Spleen (tissue), 11 donors: Measurements from ENCODE around the gene LCP1. TPM values are rescaled to one million over a fixed set of nuclear protein-coding genes. Genes with fewer than 3 reads are reported as not detected.
A peak's percentile ranks its signal among the peaks of the same experiment; 100 is the strongest.

ENCODE experiments used
- DNase-seq: peaks from one replicate; pipeline ENCODE4 v3.0.0-alpha.2; 2020
- H3K27ac ChIP-seq, 8 donors: fragments of 200-600 bp; sonication (generic) in 7 of 8; 1 replicate in 4 of 8; 2 replicates in 4 of 8; pipeline versions ENCODE4 v1.5.0 to v1.8.0; 2016 to 2021; ENCODE audit warnings: inconsistent platforms in 4 of 8, mild to moderate bottlenecking in 4 of 8, moderate library complexity in 1 of 8
- H3K27me3 ChIP-seq, 7 donors: fragments of 200-600 bp; sonication (generic) in 6 of 7; replicated peaks in 1 of 7; 1 replicate in 4 of 7; 2 replicates in 3 of 7; pipeline versions ENCODE4 v1.5.0 to v1.8.0; 2016 to 2021; ENCODE audit warnings: inconsistent platforms in 3 of 7, mild to moderate bottlenecking in 1 of 7
- H3K36me3 ChIP-seq, 6 donors: fragments of 200-600 bp; sonication (generic) in 5 of 6; 1 replicate in 4 of 6; 2 replicates in 2 of 6; pipeline versions ENCODE4 v1.5.0 to v1.8.0; 2016 to 2021; ENCODE audit warnings: inconsistent platforms in 2 of 6
- H3K4me1 ChIP-seq, 6 donors: fragments of 200-600 bp; sonication (generic) in 5 of 6; 1 replicate in 3 of 6; 2 replicates in 3 of 6; pipeline versions ENCODE4 v1.5.0 to v1.8.0; 2016 to 2021; ENCODE audit warnings: inconsistent platforms in 3 of 6
- H3K4me3 ChIP-seq, 8 donors: fragments of 200-600 bp; sonication (generic) in 7 of 8; 1 replicate in 4 of 8; 2 replicates in 4 of 8; pipeline versions ENCODE4 v1.5.0 to v1.8.0; 2016 to 2021; ENCODE audit warnings: inconsistent platforms in 4 of 8, mild to moderate bottlenecking in 4 of 8, moderate library complexity in 2 of 8
- H3K9me3 ChIP-seq, 8 donors: fragments of 200-600 bp; sonication (generic) in 7 of 8; 1 replicate in 4 of 8; 2 replicates in 4 of 8; pipeline versions ENCODE4 v1.5.0 to v1.8.0; 2016 to 2021; ENCODE audit warnings: inconsistent platforms in 4 of 8
- CTCF ChIP-seq, 11 experiments: fragments of 200-600 bp in 7 of 11; fragments of 450-650 bp in 4 of 11; sonication (generic) in 4 of 11; IDR thresholded peaks in 8 of 11; conservative IDR thresholded peaks in 3 of 11; 1 replicate in 7 of 11; 2 replicates in 4 of 11; pipeline versions ENCODE4 v1.4.0 to v1.8.0; 2016 to 2021; ENCODE audit warnings: antibody characterized with exemption in 11 of 11, inconsistent platforms in 4 of 11, mild to moderate bottlenecking in 1 of 11
- POLR2A ChIP-seq, 3 donors: fragments of 450-650 bp; IDR thresholded peaks; one replicate each; pipeline ENCODE4 v1.5.1; 2017; ENCODE audit warnings: antibody characterized with exemption in 3 of 3, mild to moderate bottlenecking in 1 of 3
- POLR2AphosphoS5 ChIP-seq, 3 donors: sonication (generic); formaldehyde crosslinking; IDR thresholded peaks; one replicate each; pipeline ENCODE4 v1.5.1; 2017; ENCODE audit warnings: antibody characterized with exemption in 3 of 3
- WGBS, 5 donors: extraction: QIAGEN DNeasy Blood & Tissue Kit in 3 of 5; methylation state at CpG; one replicate each; pipeline versions ENCODE4 v1.1.5 to v1.1.7; 2013 to 2018; 5-methylcytosine and 5-hydroxymethylcytosine counted together
- intact Hi-C: fragments of 100-400 bp; cut with DNase I; formaldehyde crosslinking; loops from one replicate; pipeline ENCODE4 v1.15.0; 2023; ENCODE audit warnings: low total_unique reads
- polyA plus RNA-seq, 3 donors: library from polyadenylated mRNA; stranded (reverse); fragments of 200-250 nt; gene quantifications; one replicate each; pipeline ENCODE4 v1.2.1, GENCODE V29; 2013
- total RNA-seq, 7 donors: library from RNA; depleted of rRNA in 3 of 7; stranded (reverse); fragments of >200 nt in 3 of 7; fragmentation: NEBNext Ultra II Directional in 4 of 7; extraction: Animal tissue kit (Norgen Biotek cat#: 25700) in 4 of 7; gene quantifications; one replicate each; pipeline versions ENCODE4 v1.1.0 to v1.2.1, GENCODE V29; 2016 to 2021
- donor health status: healthy with polysubstance abuse.
- donor health status: DM: no; HTN: no; CAD: no; lungs with moderate emphysema.
- donor health status: DM: no; HTN: no; CAD: no.
- donor health status: Bipolar disorder and iron deficiency.
- donor health status: healthy.
- donor health status: DM: no; HTN: no; CAD: no.
- donor health status: DM: yes; HTN: yes; CAD: no.

Gene LCP1
- total and polyA plus RNA-seq, 10 donors, result 155 to 968 (median 572) TPM

GRCh38 chr13:46127358-46128023 is 54.5 kb downstream of the LCP1 start:
- Histone ChIP-seq H3K4me3 (no peak overlapping the region), H3K36me3 (peaks cover 8 to 71% (median 66%) of the 10 kb centered on the region in 6 donors), H3K27me3 (no peaks in the 10 kb centered on the region), H3K9me3 (no peaks in the 10 kb centered on the region), H3K4me1 (peaks cover 23 to 51% (median 29%) of the 10 kb centered on the region in 6 donors), H3K27ac (no peak overlapping the region)
- no peak for DNase-seq
- TF ChIP-seq CTCF (IDR thresholded peaks at IDR 0.05 in 8 of 11, conservative IDR thresholded peaks at IDR 0.05 in 3 of 11) (no peak), POLR2A (IDR thresholded peaks at IDR 0.05) (no peak), POLR2AphosphoS5 (IDR thresholded peaks at IDR 0.05) (no peak)
- intact Hi-C loops, result no loop called here
- WGBS, 5 donors, result 88 to 94% (median 90%) methylated on average over 7 of the region's 7 CpGs

- Histone ChIP-seq H3K27ac (peak overlapping the region in 3 of 8 donors; percentile 50 to 67 (median 50)), H3K4me1 (peaks cover 23 to 43% (median 29%) of the 10 kb centered on the region in 6 donors), H3K4me3 (no peak overlapping the region), H3K36me3 (peaks cover 8 to 63% (median 58%) of the 10 kb centered on the region in 6 donors), H3K27me3 (no peaks in the 10 kb centered on the region), H3K9me3 (no peaks in the 10 kb centered on the region)
- WGBS, 5 donors, result 34 to 44% (median 37%) methylated on average over 6 of the region's 6 CpGs
- peak; percentile 85 for DNase-seq
- intact Hi-C loops, result no loop called here
- TF ChIP-seq POLR2AphosphoS5 (IDR thresholded peaks at IDR 0.05) (peak in 1 of 3 donors; percentile 58), POLR2A (IDR thresholded peaks at IDR 0.05) (no peak), CTCF (IDR thresholded peaks at IDR 0.05 in 8 of 11, conservative IDR thresholded peaks at IDR 0.05 in 3 of 11) (peak; percentile 52 to 86 (median 79))
Measured at GRCh38 chr13:46126552-46127357, 55.2 kb downstream of the LCP1 start.

GRCh38 chr13:46126056-46126455 is 55.9 kb downstream of the LCP1 start:
- Histone ChIP-seq H3K9me3 (no peaks in the 10 kb centered on the region), H3K4me3 (no peak overlapping the region), H3K4me1 (peaks cover 23 to 42% (median 29%) of the 10 kb centered on the region in 6 donors), H3K27me3 (no peaks in the 10 kb centered on the region), H3K36me3 (peaks cover 8 to 56% (median 52%) of the 10 kb centered on the region in 6 donors), H3K27ac (peak overlapping the region in 6 of 8 donors; percentile 35 to 67 (median 44))
- TF ChIP-seq POLR2AphosphoS5 (IDR thresholded peaks at IDR 0.05) (peak in 1 of 3 donors; percentile 17), CTCF (IDR thresholded peaks at IDR 0.05 in 8 of 11, conservative IDR thresholded peaks at IDR 0.05 in 3 of 11) (no peak), POLR2A (IDR thresholded peaks at IDR 0.05) (no peak)
- 40 to 80% (median 52%) methylated on average over 2 of the region's 2 CpGs for WGBS, 5 donors
- DNase-seq, result no peak
- intact Hi-C loops, result no loop called here
